Thyroid gland (tissue), 4 donors: ENCODE measurements around the gene WASHC4. TPM values are rescaled to one million over a fixed set of nuclear protein-coding genes. Genes with fewer than 3 reads are reported as not detected.
"Not testable (repeated sequence)": the region's sequence is repeated elsewhere in the genome, so short reads cannot be mapped to it uniquely, and the experiment has no call there.

Source experiments
- DNase-seq, 2 donors: peaks; one replicate each; pipeline ENCODE4 v3.0.0-alpha.2; 2019
- H3K27ac ChIP-seq, 3 donors: fragments of 200-600 bp; sonication (generic); 1 replicate in 2 of 3; 2 replicates in 1 of 3; pipeline ENCODE4 v1.5.1; 2016 to 2019; ENCODE audit warnings: mild to moderate bottlenecking in 1 of 3, moderate library complexity in 1 of 3
- H3K27me3 ChIP-seq: fragments of 200-600 bp; sonication (generic); one replicate; pipeline ENCODE4 v1.5.1; 2019
- H3K36me3 ChIP-seq, 2 donors: fragments of 200-600 bp; sonication (generic); one replicate each; pipeline ENCODE4 v1.5.1; 2016 to 2019
- H3K4me1 ChIP-seq, 2 donors: fragments of 200-600 bp; sonication (generic); one replicate each; pipeline ENCODE4 v1.5.1; 2017 to 2019
- H3K4me3 ChIP-seq, 3 donors: fragments of 200-600 bp; sonication (generic); replicated peaks in 1 of 3; 1 replicate in 2 of 3; 2 replicates in 1 of 3; pipeline ENCODE4 v1.5.1; 2016; ENCODE audit warnings: mild to moderate bottlenecking in 1 of 3
- H3K9me3 ChIP-seq: fragments of 200-600 bp; sonication (generic); one replicate; pipeline ENCODE4 v1.5.1; 2017
- POLR2A ChIP-seq, 2 donors: fragments of 450-650 bp; IDR thresholded peaks; one replicate each; pipeline ENCODE4 v1.6.1; 2017; ENCODE audit warnings: antibody characterized with exemption in 2 of 2, mild to moderate bottlenecking in 2 of 2, moderate library complexity in 1 of 2
- WGBS, 2 donors: methylation state at CpG; one replicate each; pipeline ENCODE4 v1.1.5; 2017; 5-methylcytosine and 5-hydroxymethylcytosine counted together
- intact Hi-C: fragments of 100-400 bp; cut with DNase I; formaldehyde crosslinking; loops from one replicate; pipeline ENCODE4 v1.15.1; 2023
- total RNA-seq, 4 donors: library from RNA; depleted of rRNA; stranded (reverse); fragments of >200 nt; gene quantifications; one replicate each; pipeline ENCODE4 v1.2.3, GENCODE V29; 2016
- TF ChIP-seq, protein P1 (sequence below), 6 experiments: fragments of 200-600 bp in 3 of 6; fragments of 450-650 bp in 3 of 6; sonication (generic) in 3 of 6; IDR thresholded peaks; one replicate each; pipeline ENCODE4 v1.5.1; 2016 to 2019; ENCODE audit warnings: antibody characterized with exemption in 6 of 6, mild to moderate bottlenecking in 2 of 6, inconsistent platforms in 1 of 6, moderate library complexity in 1 of 6

The WASHC4 gene
- total RNA-seq, 4 donors from 2014 or later: 64.3 to 111 (median 81.0) TPM

DNA sequence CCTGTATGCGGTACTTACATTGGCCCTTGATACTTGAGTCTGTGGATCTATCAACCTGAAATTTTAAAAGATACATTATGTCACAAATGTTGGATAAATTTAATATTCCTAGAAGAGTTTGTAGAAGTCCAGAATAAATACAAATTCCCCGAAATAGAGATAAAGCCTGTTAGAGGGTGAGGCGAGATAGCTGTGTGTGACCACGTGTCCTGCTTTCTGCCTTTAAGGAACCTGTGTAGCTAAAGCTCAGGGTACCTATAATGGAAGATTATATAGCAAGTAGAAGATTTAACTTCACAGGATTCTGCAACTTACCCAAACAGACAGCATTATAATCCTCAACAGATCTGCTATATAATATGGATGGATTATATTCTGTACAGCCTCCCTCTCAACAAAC is 69.7 kb downstream of the WASHC4 start:
- no peaks in the 10 kb centered on the region for H3K27me3 ChIP-seq
- no peaks in the 10 kb centered on the region for H3K4me1 ChIP-seq
- 94 to 96% methylated on average over 4 of the region's 4 CpGs for WGBS, 2 donors
- intact Hi-C loops: no loop called here
- no peaks in the 10 kb centered on the region for H3K9me3 ChIP-seq
- peaks cover 0 to 7% of the 10 kb centered on the region in 2 donors for H3K36me3 ChIP-seq
- DNase-seq: no peak
- TF ChIP-seq, protein P1, sequence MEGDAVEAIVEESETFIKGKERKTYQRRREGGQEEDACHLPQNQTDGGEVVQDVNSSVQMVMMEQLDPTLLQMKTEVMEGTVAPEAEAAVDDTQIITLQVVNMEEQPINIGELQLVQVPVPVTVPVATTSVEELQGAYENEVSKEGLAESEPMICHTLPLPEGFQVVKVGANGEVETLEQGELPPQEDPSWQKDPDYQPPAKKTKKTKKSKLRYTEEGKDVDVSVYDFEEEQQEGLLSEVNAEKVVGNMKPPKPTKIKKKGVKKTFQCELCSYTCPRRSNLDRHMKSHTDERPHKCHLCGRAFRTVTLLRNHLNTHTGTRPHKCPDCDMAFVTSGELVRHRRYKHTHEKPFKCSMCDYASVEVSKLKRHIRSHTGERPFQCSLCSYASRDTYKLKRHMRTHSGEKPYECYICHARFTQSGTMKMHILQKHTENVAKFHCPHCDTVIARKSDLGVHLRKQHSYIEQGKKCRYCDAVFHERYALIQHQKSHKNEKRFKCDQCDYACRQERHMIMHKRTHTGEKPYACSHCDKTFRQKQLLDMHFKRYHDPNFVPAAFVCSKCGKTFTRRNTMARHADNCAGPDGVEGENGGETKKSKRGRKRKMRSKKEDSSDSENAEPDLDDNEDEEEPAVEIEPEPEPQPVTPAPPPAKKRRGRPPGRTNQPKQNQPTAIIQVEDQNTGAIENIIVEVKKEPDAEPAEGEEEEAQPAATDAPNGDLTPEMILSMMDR (IDR thresholded peaks at IDR 0.05): no peak
- TF ChIP-seq POLR2A (IDR thresholded peaks at IDR 0.05): no peak
- H3K4me3 ChIP-seq: no peak overlapping the region
- H3K27ac ChIP-seq: no peak overlapping the region

DNA sequence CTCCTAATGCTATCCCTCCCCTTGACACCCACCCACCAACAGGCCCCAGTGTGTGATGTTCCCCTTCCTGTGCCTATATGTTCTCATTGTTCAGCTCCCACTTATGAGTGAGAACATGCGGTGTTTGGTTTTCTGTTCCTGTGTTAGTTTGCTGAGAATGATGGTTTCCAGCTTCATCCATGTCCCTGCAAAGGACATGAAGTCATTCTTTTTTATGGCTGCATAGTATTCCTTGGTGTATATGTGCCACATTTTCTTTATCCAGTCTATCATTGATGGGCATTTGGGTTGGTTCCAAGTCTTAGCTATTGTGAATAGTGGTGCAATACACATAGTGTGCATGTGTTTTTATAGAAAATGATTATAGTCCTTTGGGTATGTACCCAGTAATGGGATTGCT is 71.6 kb downstream of the WASHC4 start:
- H3K27me3 ChIP-seq, intact Hi-C loops, H3K4me1 ChIP-seq, H3K4me3 ChIP-seq, H3K36me3 ChIP-seq, H3K9me3 ChIP-seq, H3K27ac ChIP-seq, DNase-seq: not testable (repeated sequence)
- 96 to 100% methylated on average over 1 of the region's 1 CpG for WGBS, 2 donors

DNA sequence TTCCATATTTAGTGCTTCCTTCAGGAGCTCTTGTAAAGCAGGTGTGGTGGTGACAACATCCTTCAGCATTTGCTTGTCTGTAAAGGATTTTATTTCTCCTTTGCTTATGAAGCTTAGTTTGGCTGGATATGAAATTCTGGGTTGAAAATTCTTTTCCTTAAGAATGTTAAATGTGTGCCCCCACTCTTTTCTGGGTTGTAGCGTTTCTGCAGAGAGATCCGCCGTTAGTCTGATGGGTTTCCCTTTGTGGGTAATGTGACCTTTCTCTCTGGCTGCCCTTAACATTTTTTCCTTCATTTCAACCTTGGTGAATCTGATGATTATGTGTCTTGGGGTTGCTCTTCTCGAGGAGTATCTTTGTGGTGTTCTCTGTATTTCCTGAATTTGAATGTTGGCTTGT is 75.9 kb downstream of the WASHC4 start:
- H3K9me3 ChIP-seq, DNase-seq, H3K27ac ChIP-seq, H3K4me3 ChIP-seq, H3K27me3 ChIP-seq, H3K4me1 ChIP-seq, intact Hi-C loops: not testable (repeated sequence)
- 98% methylated on average over 4 of the region's 4 CpGs for WGBS, 2 donors
- H3K36me3 ChIP-seq: peaks cover 0 to 26% of the 10 kb centered on the region in 2 donors

DNA sequence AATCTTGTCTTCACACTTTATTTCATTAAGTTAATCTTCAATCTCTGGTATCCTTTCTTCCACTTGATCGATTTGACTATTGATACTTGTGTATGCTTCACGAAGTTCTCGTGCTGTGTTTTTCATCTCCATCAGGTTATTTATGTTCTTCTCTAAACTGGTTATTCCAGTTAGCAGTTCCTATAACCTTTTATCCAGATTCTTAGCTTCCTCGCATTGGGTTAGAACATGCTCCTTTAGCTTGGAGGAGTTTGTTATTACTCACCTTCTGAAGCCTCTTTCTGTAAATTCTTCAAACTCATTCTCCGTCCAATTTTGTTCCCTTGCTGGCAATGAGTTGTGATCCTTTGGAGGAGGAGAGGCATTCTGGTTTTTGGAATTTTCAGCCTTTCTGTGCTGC is 76.4 kb downstream of the WASHC4 start:
- Histone ChIP-seq H3K27ac (peak overlapping the region in 2 of 3 donors; percentile 1 to 17), H3K36me3 (peaks cover 0 to 30% of the 10 kb centered on the region in 2 donors)
- H3K9me3 ChIP-seq, H3K27me3 ChIP-seq, H3K4me1 ChIP-seq, intact Hi-C loops, DNase-seq, H3K4me3 ChIP-seq: not testable (repeated sequence)
- 35 to 51% methylated on average over 5 of the region's 5 CpGs for WGBS, 2 donors

DNA sequence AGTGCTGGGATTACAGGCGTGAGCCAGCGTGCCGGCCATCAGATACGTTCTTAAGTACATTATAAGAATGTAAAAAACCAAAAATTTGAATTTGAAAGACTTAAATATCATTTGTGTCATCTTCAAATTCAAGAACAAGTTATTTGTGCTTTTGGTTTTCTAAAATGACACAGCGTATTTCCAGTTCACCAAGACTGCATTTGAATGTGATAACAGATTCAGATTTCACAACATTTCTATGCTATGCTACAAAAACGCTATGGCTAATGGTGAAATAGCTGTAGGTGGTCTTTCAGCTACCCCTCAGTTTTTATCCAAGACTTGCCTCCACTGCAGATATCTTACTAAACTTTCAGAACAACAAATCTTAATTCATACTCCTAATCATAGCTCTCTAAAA is 81.8 kb downstream of the WASHC4 start:
- intact Hi-C loops: no loop called here
- H3K36me3 ChIP-seq: peaks cover 1 to 37% of the 10 kb centered on the region in 2 donors
- no peak overlapping the region for H3K4me3 ChIP-seq
- H3K4me1 ChIP-seq: peaks cover 0 to 9% of the 10 kb centered on the region in 2 donors
- no peaks in the 10 kb centered on the region for H3K9me3 ChIP-seq
- H3K27ac ChIP-seq: no peak overlapping the region
- no peaks in the 10 kb centered on the region for H3K27me3 ChIP-seq
- no peak for TF ChIP-seq POLR2A (IDR thresholded peaks at IDR 0.05)
- TF ChIP-seq, protein P1 (IDR thresholded peaks at IDR 0.05): no peak
- WGBS, 2 donors: 80 to 82% methylated on average over 6 of the region's 6 CpGs
- no peak for DNase-seq

DNA sequence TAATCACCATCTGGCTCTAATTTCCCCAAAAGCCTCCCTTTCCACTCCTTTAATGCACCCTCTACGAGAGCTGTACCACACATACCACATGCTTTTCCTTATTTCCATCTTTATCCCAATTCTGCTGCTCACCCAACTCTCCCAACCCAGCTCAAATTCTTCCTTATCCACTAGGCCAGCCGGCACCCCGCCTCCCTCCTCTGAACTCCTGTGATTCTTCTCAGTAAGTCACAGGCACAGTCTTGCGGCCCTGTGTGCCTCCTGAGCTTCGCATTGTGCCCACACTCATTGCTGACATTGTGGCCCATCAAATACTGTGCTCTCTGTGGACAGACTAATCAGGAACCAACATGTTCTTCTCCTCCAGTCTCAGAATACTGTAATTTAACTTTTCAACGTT is 83.0 kb downstream of the WASHC4 start:
- no peak for DNase-seq
- Histone ChIP-seq H3K4me3 (no peak overlapping the region), H3K4me1 (no peaks in the 10 kb centered on the region), H3K9me3 (no peaks in the 10 kb centered on the region), H3K27ac (no peak overlapping the region), H3K36me3 (peaks cover 8 to 31% of the 10 kb centered on the region in 2 donors), H3K27me3 (no peaks in the 10 kb centered on the region)
- intact Hi-C loops: no loop called here
- no peak for TF ChIP-seq POLR2A (IDR thresholded peaks at IDR 0.05)
- TF ChIP-seq, protein P1 (IDR thresholded peaks at IDR 0.05): no peak
- WGBS, 2 donors: 93% methylated on average over 6 of the region's 6 CpGs
